Transverse colon (tissue), 3 donors: ENCODE data around the gene CNTN1.

ENCODE experiments used
- CTCF ChIP-seq, 5 experiments: fragments of 200-600 bp in 3 of 5; fragments of 450-650 bp in 2 of 5; sonication (generic) in 3 of 5; IDR thresholded peaks; 1 replicate in 2 of 5; 2 replicates in 3 of 5; pipeline ENCODE4 v1.5.1; 2016 to 2017; ENCODE audit warnings: antibody characterized with exemption in 5 of 5, inconsistent platforms in 3 of 5, mild to moderate bottlenecking in 2 of 5, moderate library complexity in 1 of 5
- POLR2A ChIP-seq: fragments of 450-650 bp; IDR thresholded peaks from one replicate; pipeline ENCODE4 v1.6.1; 2016; ENCODE audit warnings: antibody characterized with exemption, mild to moderate bottlenecking, moderate library complexity

- TF ChIP-seq CTCF (IDR thresholded peaks at IDR 0.05) (no peak), POLR2A (no peak)
Observed at GRCh38 chr12:41051954-41052353, 359.7 kb downstream of the CNTN1 start.
